SK-N-SH (cell line): Measurements from ENCODE around the gene CNTNAP3.
"Not testable (repeated sequence)": the region's sequence is repeated elsewhere in the genome, so short reads cannot be mapped to it uniquely, and the experiment has no call there.

ENCODE experiments used
- EZH2phosphoT487 ChIP-seq: fragments of 200-600 bp; sonication (generic); IDR thresholded peaks from 2 replicates; pipeline ENCODE4 v1.6.1; 2017; ENCODE audit warnings: low read depth, mixed run types, mild to moderate bottlenecking, antibody characterized with exemption, moderate library complexity, borderline replicate concordance
- POLR2AphosphoS5 ChIP-seq: IDR thresholded peaks from 2 replicates; pipeline ENCODE4 v1.6.1; 2012; ENCODE audit warnings: low read depth, low read length
- RAD21 ChIP-seq: IDR thresholded peaks from 2 replicates; pipeline ENCODE4 v1.6.1; 2012; ENCODE audit warnings: mild to moderate bottlenecking, low read length
- RXRA ChIP-seq: IDR thresholded peaks from 2 replicates; pipeline ENCODE4 v1.4.0; 2012; ENCODE audit warnings: low read depth, mild to moderate bottlenecking, borderline replicate concordance
- TAF1 ChIP-seq: IDR thresholded peaks from 2 replicates; pipeline ENCODE4 v1.6.1; 2012; ENCODE audit warnings: low read depth, mild to moderate bottlenecking, low read length, moderate library complexity, borderline replicate concordance
- TF ChIP-seq, protein P1 (sequence below): fragments of 200-600 bp; sonication (generic); IDR thresholded peaks from 2 replicates; pipeline ENCODE4 v1.6.1; 2017; ENCODE audit warnings: antibody characterized with exemption, mild to moderate bottlenecking, moderate library complexity

DNA sequence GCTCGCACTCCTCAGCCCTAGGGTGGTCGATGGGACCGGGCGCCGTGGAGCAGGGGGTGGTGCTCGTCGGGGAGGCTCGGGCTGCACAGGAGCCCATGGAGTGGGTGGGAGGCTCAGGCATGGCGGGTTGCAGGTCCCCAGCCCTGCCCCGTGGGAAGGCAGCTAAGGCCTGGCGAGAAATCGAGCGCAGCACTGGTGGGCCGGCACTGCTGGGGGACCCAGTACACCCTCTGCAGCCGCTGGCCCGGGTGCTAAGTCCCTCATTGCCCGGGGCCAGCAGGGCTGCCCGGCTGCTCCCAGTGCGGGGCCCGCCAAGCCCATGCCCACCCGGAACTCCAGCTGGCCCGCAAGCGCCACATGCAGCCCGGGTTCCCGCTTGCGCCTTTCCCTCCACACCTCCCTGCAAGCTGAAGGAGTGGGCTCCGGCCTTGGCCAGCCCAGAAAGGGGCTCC, 245.6 kb downstream of the CNTNAP3 start:
- TF ChIP-seq, protein P1, sequence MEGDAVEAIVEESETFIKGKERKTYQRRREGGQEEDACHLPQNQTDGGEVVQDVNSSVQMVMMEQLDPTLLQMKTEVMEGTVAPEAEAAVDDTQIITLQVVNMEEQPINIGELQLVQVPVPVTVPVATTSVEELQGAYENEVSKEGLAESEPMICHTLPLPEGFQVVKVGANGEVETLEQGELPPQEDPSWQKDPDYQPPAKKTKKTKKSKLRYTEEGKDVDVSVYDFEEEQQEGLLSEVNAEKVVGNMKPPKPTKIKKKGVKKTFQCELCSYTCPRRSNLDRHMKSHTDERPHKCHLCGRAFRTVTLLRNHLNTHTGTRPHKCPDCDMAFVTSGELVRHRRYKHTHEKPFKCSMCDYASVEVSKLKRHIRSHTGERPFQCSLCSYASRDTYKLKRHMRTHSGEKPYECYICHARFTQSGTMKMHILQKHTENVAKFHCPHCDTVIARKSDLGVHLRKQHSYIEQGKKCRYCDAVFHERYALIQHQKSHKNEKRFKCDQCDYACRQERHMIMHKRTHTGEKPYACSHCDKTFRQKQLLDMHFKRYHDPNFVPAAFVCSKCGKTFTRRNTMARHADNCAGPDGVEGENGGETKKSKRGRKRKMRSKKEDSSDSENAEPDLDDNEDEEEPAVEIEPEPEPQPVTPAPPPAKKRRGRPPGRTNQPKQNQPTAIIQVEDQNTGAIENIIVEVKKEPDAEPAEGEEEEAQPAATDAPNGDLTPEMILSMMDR, result not testable (repeated sequence)
- TF ChIP-seq TAF1, RAD21, EZH2phosphoT487, POLR2AphosphoS5, RXRA: not testable (repeated sequence)
